Fibroblast of lung (primary cell): ENCODE measurements around the gene MPV17L2.

Experiments
- CTCF ChIP-seq, 2 donors: IDR thresholded peaks in 1 of 2; conservative IDR thresholded peaks in 1 of 2; 1 replicate in 1 of 2; 2 replicates in 1 of 2; pipeline ENCODE4 v1.5.1; 2011 to 2012; ENCODE audit warnings: low read length in 2 of 2, control low read depth in 1 of 2, inconsistent platforms in 1 of 2, low read depth in 1 of 2, mild to moderate bottlenecking in 1 of 2
- EZH2 ChIP-seq: IDR thresholded peaks from 2 replicates; pipeline ENCODE4 v1.5.1; 2012; ENCODE audit warnings: low read length, control low read depth, mild to moderate bottlenecking; ENCODE audit errors: missing control alignments

GRCh38 chr19:18152817-18153555 is 40.0 kb upstream of the MPV17L2 start, which contains the start of gene PIK3R2:
- TF ChIP-seq CTCF (conservative IDR thresholded peaks at IDR 0.05 in 1 of 2, IDR thresholded peaks at IDR 0.05 in 1 of 2; ENCODE audit: low read depth in 1 of 2, low read length in 2 of 2) (no peak), EZH2 (no peak)
